Stimulated activated CD8-positive, alpha-beta memory T cell treated with anti-CD3 and anti-CD28 coated beads, Interleukin-7, amount 100 ng/mL, for 48 hours (primary cell): ENCODE data around the gene COL11A2.

Experiments
- DNase-seq, 2 donors: peaks; one replicate each; pipeline ENCODE4 v3.0.0-alpha.2; 2020; ENCODE audit warnings: low read depth in 1 of 2; ENCODE audit errors: extremely low read depth in 1 of 2

The COL11A2 gene

DNA sequence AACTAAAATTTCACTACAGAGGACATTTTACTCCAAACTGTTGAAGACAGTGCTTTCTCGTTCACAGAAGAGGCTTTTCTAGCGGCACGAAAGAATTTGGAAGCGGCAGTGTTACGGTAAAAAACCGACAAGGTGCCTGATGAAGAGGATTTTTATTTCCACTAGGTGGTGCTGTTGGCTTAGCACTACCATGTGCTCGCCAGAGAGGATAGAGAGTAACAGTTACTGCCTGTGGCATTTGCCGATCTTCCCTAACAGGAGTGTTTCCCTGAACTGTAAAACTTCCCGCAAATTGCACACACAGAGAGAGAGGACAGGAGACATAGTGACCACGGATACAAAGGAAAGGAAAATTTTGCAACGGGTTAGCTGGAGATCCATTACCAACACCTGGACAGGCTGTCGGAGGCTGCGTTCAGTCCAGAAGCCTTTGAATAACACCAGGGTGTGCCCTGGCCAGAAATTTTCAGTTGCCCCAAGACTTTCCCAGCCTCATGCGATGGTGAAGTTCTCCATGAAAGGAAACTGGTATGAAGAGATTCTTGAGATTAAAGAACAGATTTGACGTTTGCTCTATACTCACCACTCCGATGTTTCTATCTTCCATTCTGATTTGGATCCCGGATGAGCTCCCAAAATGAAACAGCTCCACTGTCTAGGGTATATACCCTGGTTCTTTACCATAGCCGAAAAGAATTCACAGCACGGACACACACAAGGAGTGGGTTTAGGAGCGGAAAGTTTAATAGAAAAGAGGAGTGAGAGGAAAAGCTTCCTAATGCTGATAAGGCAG is 68.3 kb downstream of the COL11A2 start:
- DNase-seq: no peak

- no peak for DNase-seq
Observed at GRCh38 chr6:33123181-33123580, 69.1 kb downstream of the COL11A2 start.

DNA sequence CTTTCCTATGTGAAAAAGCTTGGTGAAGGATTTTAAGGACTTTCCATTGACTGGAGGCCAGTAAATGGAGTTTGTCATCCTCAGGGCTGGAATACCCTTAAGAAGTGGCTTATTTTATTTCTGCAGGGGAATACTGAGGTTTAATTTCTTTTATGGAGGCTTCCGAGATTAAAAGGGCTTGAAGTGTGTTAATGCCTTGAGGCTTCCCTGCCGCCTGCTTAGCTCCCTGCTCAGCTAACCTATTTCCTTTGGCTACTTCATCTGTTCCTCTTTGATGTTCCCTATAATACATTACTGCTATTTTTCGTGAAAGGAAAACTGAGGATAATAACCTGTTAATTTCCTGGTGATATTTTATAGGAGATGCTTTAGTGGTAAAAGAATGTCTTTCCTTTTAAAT is 72.3 kb downstream of the COL11A2 start:
- DNase-seq: no peak

DNA sequence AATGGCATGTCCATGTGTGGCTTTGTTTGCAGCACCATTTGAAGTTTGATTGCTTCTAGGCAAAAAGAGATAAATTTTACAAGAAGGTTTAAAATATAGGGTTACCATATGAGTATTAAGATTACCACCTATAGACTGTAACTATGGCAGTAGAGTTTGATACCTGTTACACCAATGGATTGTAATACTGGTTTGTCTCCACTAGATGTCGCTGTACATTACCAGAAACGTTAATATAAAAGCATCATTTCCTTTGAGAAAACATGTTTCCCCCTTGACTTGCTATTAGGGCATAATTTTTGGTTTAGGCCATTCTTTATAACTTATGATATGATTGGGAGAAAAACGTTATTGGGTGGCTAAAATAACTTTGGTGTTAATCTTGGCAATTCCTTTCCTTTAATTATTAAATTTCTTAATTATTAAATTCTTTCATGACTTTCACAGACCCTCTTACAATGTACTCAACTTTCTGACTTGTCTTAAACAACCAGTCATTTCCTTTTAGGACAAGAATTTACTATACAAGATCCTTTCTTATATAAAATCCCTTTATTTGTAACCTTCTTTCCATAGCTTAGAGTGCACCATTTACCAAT is 73.6 kb downstream of the COL11A2 start:
- no peak for DNase-seq

DNA sequence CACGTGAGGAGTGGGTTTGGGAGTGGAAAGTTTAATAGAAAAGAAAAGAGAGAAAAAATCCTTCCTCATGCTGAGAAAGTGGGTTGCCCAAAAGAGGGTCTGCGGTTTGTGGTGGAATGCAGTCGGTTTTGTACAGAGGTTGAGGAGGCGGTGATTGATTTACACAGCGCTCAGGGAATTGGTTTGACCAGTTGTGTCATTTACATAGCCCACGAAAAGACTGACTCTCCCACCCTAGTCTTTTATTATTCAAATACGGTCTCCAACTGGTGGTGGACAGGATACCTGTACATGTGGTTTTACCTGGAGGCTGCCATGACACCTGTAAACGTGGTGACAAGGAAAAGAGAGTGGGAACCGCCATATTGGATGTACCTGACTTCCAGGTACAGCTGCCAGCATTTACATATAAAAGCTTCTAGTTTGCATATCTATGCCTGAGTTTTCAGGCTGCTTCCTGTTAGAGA is 74.4 kb downstream of the COL11A2 start:
- no peak for DNase-seq

GRCh38 chr6:33116841-33117711 is 75.2 kb downstream of the COL11A2 start:
- DNase-seq: no peak

- no peak for DNase-seq
Observed at GRCh38 chr6:33116417-33116816, 75.8 kb downstream of the COL11A2 start.

- no peak for DNase-seq
Observed at GRCh38 chr6:33114406-33114805, 77.9 kb downstream of the COL11A2 start.

GRCh38 chr6:33113755-33114154 is 78.5 kb downstream of the COL11A2 start:
- DNase-seq: no peak
